ENCODE data around the gene DHRS3.

The DHRS3 gene

GRCh38 chr1:12615865-12616708, 1.9 kb downstream of the DHRS3 start:
- Histone ChIP-seq H3K27ac (ENCODE audit: low read length) (peak overlapping the region; percentile 86), H3K9me3 (ENCODE audit: control insufficient read depth in 2 of 2, low read length in 2 of 2) (no peaks in the 10 kb centered on the region), H3K4me3 (ENCODE audit: low read length in 2 of 2) (peak overlapping the region; percentile 84 to 88), H3K9ac (ENCODE audit: low read length in 2 of 2) (peak overlapping the region; percentile 70 to 75), H3K36me3 (ENCODE audit: control insufficient read depth in 2 of 2, insufficient read depth in 2 of 2, low read length in 2 of 2) (peaks cover 0 to 5% of the 10 kb centered on the region in 2 donors), H3K4me1 (ENCODE audit: control insufficient read depth, insufficient read depth, low read length) (peaks cover 54% of the 10 kb centered on the region), H3K27me3 (ENCODE audit: control insufficient read depth in 1 of 2, insufficient read depth in 2 of 2, low read length in 2 of 2) (no peaks in the 10 kb centered on the region)

- peak overlapping the region; percentile 70 to 75 for H3K9ac ChIP-seq (ENCODE audit: low read length in 2 of 2)
- H3K27ac ChIP-seq (ENCODE audit: low read length), result peak overlapping the region; percentile 86
- H3K4me3 ChIP-seq (ENCODE audit: low read length in 2 of 2), result peak overlapping the region; percentile 84 to 88
- H3K4me1 ChIP-seq (ENCODE audit: control insufficient read depth, insufficient read depth, low read length), result peaks cover 46% of the 10 kb centered on the region
- H3K36me3 ChIP-seq (ENCODE audit: control insufficient read depth in 2 of 2, insufficient read depth in 2 of 2, low read length in 2 of 2), result peaks cover 0 to 11% of the 10 kb centered on the region in 2 donors
- H3K27me3 ChIP-seq (ENCODE audit: control insufficient read depth in 1 of 2, insufficient read depth in 2 of 2, low read length in 2 of 2), result no peaks in the 10 kb centered on the region
- H3K9me3 ChIP-seq (ENCODE audit: control insufficient read depth in 2 of 2, low read length in 2 of 2), result no peaks in the 10 kb centered on the region
Measured at GRCh38 chr1:12615159-12615864, 2.7 kb downstream of the DHRS3 start.

- Histone ChIP-seq H3K27ac (ENCODE audit: low read length) (peak overlapping the region; percentile 86), H3K4me1 (ENCODE audit: control insufficient read depth, insufficient read depth, low read length) (peaks cover 39% of the 10 kb centered on the region), H3K27me3 (ENCODE audit: control insufficient read depth in 1 of 2, insufficient read depth in 2 of 2, low read length in 2 of 2) (no peaks in the 10 kb centered on the region), H3K36me3 (ENCODE audit: control insufficient read depth in 2 of 2, insufficient read depth in 2 of 2, low read length in 2 of 2) (peaks cover 0 to 12% of the 10 kb centered on the region in 2 donors), H3K4me3 (ENCODE audit: low read length in 2 of 2) (peak overlapping the region in 1 of 2 donors; percentile 88), H3K9ac (ENCODE audit: low read length in 2 of 2) (peak overlapping the region; percentile 42 to 75), H3K9me3 (ENCODE audit: control insufficient read depth in 2 of 2, low read length in 2 of 2) (no peaks in the 10 kb centered on the region)
Measured at GRCh38 chr1:12614402-12615158, 3.4 kb downstream of the DHRS3 start.

GRCh38 chr1:12613180-12613579, 4.8 kb downstream of the DHRS3 start:
- H3K27ac ChIP-seq (ENCODE audit: low read length), result no peak overlapping the region
- peaks cover 0 to 12% of the 10 kb centered on the region in 2 donors for H3K36me3 ChIP-seq (ENCODE audit: control insufficient read depth in 2 of 2, insufficient read depth in 2 of 2, low read length in 2 of 2)
- H3K27me3 ChIP-seq (ENCODE audit: control insufficient read depth in 1 of 2, insufficient read depth in 2 of 2, low read length in 2 of 2), result no peaks in the 10 kb centered on the region
- no peak overlapping the region for H3K9ac ChIP-seq (ENCODE audit: low read length in 2 of 2)
- no peak overlapping the region for H3K4me3 ChIP-seq (ENCODE audit: low read length in 2 of 2)
- peaks cover 26% of the 10 kb centered on the region for H3K4me1 ChIP-seq (ENCODE audit: control insufficient read depth, insufficient read depth, low read length)
- no peaks in the 10 kb centered on the region for H3K9me3 ChIP-seq (ENCODE audit: control insufficient read depth in 2 of 2, low read length in 2 of 2)

GRCh38 chr1:12610941-12611340, 7.1 kb downstream of the DHRS3 start:
- Histone ChIP-seq H3K27ac (ENCODE audit: low read length) (no peak overlapping the region), H3K4me3 (ENCODE audit: low read length in 2 of 2) (no peak overlapping the region), H3K36me3 (ENCODE audit: control insufficient read depth in 2 of 2, insufficient read depth in 2 of 2, low read length in 2 of 2) (peaks cover 0 to 14% of the 10 kb centered on the region in 2 donors), H3K9me3 (ENCODE audit: control insufficient read depth in 2 of 2, low read length in 2 of 2) (no peaks in the 10 kb centered on the region), H3K4me1 (ENCODE audit: control insufficient read depth, insufficient read depth, low read length) (peaks cover 20% of the 10 kb centered on the region), H3K9ac (ENCODE audit: low read length in 2 of 2) (no peak overlapping the region), H3K27me3 (ENCODE audit: control insufficient read depth in 1 of 2, insufficient read depth in 2 of 2, low read length in 2 of 2) (no peaks in the 10 kb centered on the region)

GRCh38 chr1:12610305-12610935, 7.6 kb downstream of the DHRS3 start:
- Histone ChIP-seq H3K4me1 (ENCODE audit: control insufficient read depth, insufficient read depth, low read length) (peaks cover 15% of the 10 kb centered on the region), H3K9ac (ENCODE audit: low read length in 2 of 2) (no peak overlapping the region), H3K27ac (ENCODE audit: low read length) (no peak overlapping the region), H3K9me3 (ENCODE audit: control insufficient read depth in 2 of 2, low read length in 2 of 2) (no peaks in the 10 kb centered on the region), H3K36me3 (ENCODE audit: control insufficient read depth in 2 of 2, insufficient read depth in 2 of 2, low read length in 2 of 2) (peaks cover 0 to 14% of the 10 kb centered on the region in 2 donors), H3K4me3 (ENCODE audit: low read length in 2 of 2) (no peak overlapping the region), H3K27me3 (ENCODE audit: control insufficient read depth in 1 of 2, insufficient read depth in 2 of 2, low read length in 2 of 2) (no peaks in the 10 kb centered on the region)

- Histone ChIP-seq H3K9ac (ENCODE audit: low read length in 2 of 2) (no peak overlapping the region), H3K4me1 (ENCODE audit: control insufficient read depth, insufficient read depth, low read length) (peaks cover 6% of the 10 kb centered on the region), H3K27ac (ENCODE audit: low read length) (no peak overlapping the region), H3K4me3 (ENCODE audit: low read length in 2 of 2) (no peak overlapping the region), H3K27me3 (ENCODE audit: control insufficient read depth in 1 of 2, insufficient read depth in 2 of 2, low read length in 2 of 2) (no peaks in the 10 kb centered on the region), H3K9me3 (ENCODE audit: control insufficient read depth in 2 of 2, low read length in 2 of 2) (no peaks in the 10 kb centered on the region), H3K36me3 (ENCODE audit: control insufficient read depth in 2 of 2, insufficient read depth in 2 of 2, low read length in 2 of 2) (peaks cover 0 to 14% of the 10 kb centered on the region in 2 donors)
Measured at GRCh38 chr1:12609469-12610003, 8.5 kb downstream of the DHRS3 start.

GRCh38 chr1:12608311-12608957, 9.6 kb downstream of the DHRS3 start:
- H3K4me3 ChIP-seq (ENCODE audit: low read length in 2 of 2), result no peak overlapping the region
- no peaks in the 10 kb centered on the region for H3K27me3 ChIP-seq (ENCODE audit: control insufficient read depth in 1 of 2, insufficient read depth in 2 of 2, low read length in 2 of 2)
- H3K9ac ChIP-seq (ENCODE audit: low read length in 2 of 2), result no peak overlapping the region
- peaks cover 11% of the 10 kb centered on the region for H3K4me1 ChIP-seq (ENCODE audit: control insufficient read depth, insufficient read depth, low read length)
- peaks cover 0 to 14% of the 10 kb centered on the region in 2 donors for H3K36me3 ChIP-seq (ENCODE audit: control insufficient read depth in 2 of 2, insufficient read depth in 2 of 2, low read length in 2 of 2)
- no peaks in the 10 kb centered on the region for H3K9me3 ChIP-seq (ENCODE audit: control insufficient read depth in 2 of 2, low read length in 2 of 2)
- no peak overlapping the region for H3K27ac ChIP-seq (ENCODE audit: low read length)

- Histone ChIP-seq H3K9me3 (ENCODE audit: control insufficient read depth in 2 of 2, low read length in 2 of 2) (no peaks in the 10 kb centered on the region), H3K27me3 (ENCODE audit: control insufficient read depth in 1 of 2, insufficient read depth in 2 of 2, low read length in 2 of 2) (no peaks in the 10 kb centered on the region), H3K27ac (ENCODE audit: low read length) (no peak overlapping the region), H3K9ac (ENCODE audit: low read length in 2 of 2) (no peak overlapping the region), H3K4me3 (ENCODE audit: low read length in 2 of 2) (no peak overlapping the region), H3K4me1 (ENCODE audit: control insufficient read depth, insufficient read depth, low read length) (peaks cover 19% of the 10 kb centered on the region), H3K36me3 (ENCODE audit: control insufficient read depth in 2 of 2, insufficient read depth in 2 of 2, low read length in 2 of 2) (peaks cover 0 to 12% of the 10 kb centered on the region in 2 donors)
Measured at GRCh38 chr1:12607263-12607662, 10.7 kb downstream of the DHRS3 start.
